ENCODE data around the gene GPR3. TPM values are rescaled to one million over a fixed set of nuclear protein-coding genes. Genes with fewer than 3 reads are reported as not detected.

Gene GPR3
- polyA plus RNA-seq, 2 of the 4 experiments (the other 2 are of a cell fraction) = 0.76 to 1.7 TPM

- ChIA-PET CTCF (interaction anchor here (0.6 to 1.8 kb wide), 9 partner anchors 13 to 273 kb away, joined by 3 to 11 read pairs (median 3); partner anchors contain the start of gene WASF2), POLR2A (no interaction called here)
- Histone ChIP-seq H3K4me3 (no peak overlapping the region), H3K27ac (peak overlapping the region; percentile 30 to 72; a peak in 4 of 6 replicates), H3K4me1 (peaks cover 17% of the 10 kb centered on the region), H3K4me2 (peak overlapping the region; percentile 56), H3K9me3 (no peaks in the 10 kb centered on the region)
- ATAC-seq = peak; percentile 78 to 93
- peak; percentile 46 to 58 for DNase-seq (ENCODE audit: low read depth in 1 of 2, low spot score in 1 of 2)
- 31% methylated on average over 14 of the region's 14 CpGs for WGBS (ENCODE audit: missing lambda C conversion rate)
- TF ChIP-seq HEYL (CRISPR knock-in tag; IDR thresholded peaks at IDR 0.05) (no peak), FOSL2 (IDR thresholded peaks at IDR 0.05) (no peak), FOSL2 (CRISPR knock-in tag; IDR thresholded peaks at IDR 0.05) (peak; percentile 51; the same call in 1 of the 2 replicates), ZC3H11A (IDR thresholded peaks at IDR 0.05) (no peak), MAFK (IDR thresholded peaks at IDR 0.05; ENCODE audit: partially characterized antibody) (peak; percentile 66)
- FAIRE-seq = no peak
Measured at GRCh38 chr1:27418326-27419185, 26.1 kb downstream of the GPR3 start.

DNA sequence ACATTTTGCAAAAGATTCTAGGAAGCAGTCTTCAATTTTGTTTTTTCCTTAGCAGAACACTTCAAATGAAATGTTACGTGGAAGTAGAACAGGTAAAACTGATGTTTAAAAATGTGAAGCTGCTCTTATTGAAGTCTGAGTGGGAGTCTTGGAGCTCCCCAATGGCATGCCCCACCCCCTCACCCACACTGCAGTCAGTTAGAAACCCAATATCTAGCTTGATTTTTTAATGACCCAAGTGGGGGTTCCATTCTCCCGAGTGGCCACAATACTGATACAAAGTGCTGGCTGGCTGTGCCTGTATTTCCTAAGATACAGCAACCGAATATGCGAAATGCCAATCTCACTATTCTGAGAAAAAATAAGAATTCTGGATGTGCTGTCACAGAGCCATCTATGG is 31.3 kb downstream of the GPR3 start:
- ATAC-seq = no peak
- 90% methylated on average over 4 of the region's 4 CpGs for WGBS (ENCODE audit: missing lambda C conversion rate)
- ChIA-PET POLR2A (no interaction called here), CTCF (interaction anchor here (1.1 to 2.0 kb wide), 3 partner anchors 9 to 133 kb away, joined by 3 to 7 read pairs (median 6); no protein-coding TSS in a partner anchor)
- DNase-seq (ENCODE audit: low read depth in 1 of 2, low spot score in 1 of 2) = no peak
- TF ChIP-seq EP300 (IDR thresholded peaks at IDR 0.05) = no peak
- TF ChIP-seq JUNB (IDR thresholded peaks at IDR 0.05) = no peak
- TF ChIP-seq EHF (CRISPR knock-in tag; IDR thresholded peaks at IDR 0.05) = no peak
- TF ChIP-seq NFE2L2 (conservative IDR thresholded peaks at IDR 0.05; ENCODE audit: low read length) = no peak
- no peak for TF ChIP-seq PBX3 (IDR thresholded peaks at IDR 0.05)
- no peak for TF ChIP-seq MAZ (IDR thresholded peaks at IDR 0.05; ENCODE audit: borderline replicate concordance, low read depth, low read length)
- TF ChIP-seq HOXB13 (CRISPR knock-in tag; IDR thresholded peaks at IDR 0.05; ENCODE audit: low read depth) = no peak
- FAIRE-seq = no peak
- Histone ChIP-seq H3K4me3 (no peak overlapping the region), H3K4me1 (peaks cover 8% of the 10 kb centered on the region), H3K4me2 (no peak overlapping the region), H3K27ac (no peak overlapping the region), H3K9me3 (no peaks in the 10 kb centered on the region)

GRCh38 chr1:27427329-27427728 is 34.9 kb downstream of the GPR3 start:
- ATAC-seq = no peak
- POLR2A ChIA-PET = no interaction called here
- no peaks in the 10 kb centered on the region for H3K9me3 ChIP-seq
- no peak overlapping the region for H3K4me3 ChIP-seq
- CTCF ChIA-PET = interaction anchor here (0.6 to 0.8 kb wide), 2 partner anchors 20 to 33 kb away, joined by 3 read pairs; no protein-coding TSS in a partner anchor
- H3K4me1 ChIP-seq = peaks cover 5% of the 10 kb centered on the region; the same call in 1 of the 3 replicates
- no peak overlapping the region for H3K27ac ChIP-seq
- H3K4me2 ChIP-seq = no peak overlapping the region
- FAIRE-seq = no peak
- no peak for DNase-seq (ENCODE audit: low read depth in 1 of 2, low spot score in 1 of 2)
- 92% methylated on average over 1 of the region's 2 CpGs for WGBS (ENCODE audit: missing lambda C conversion rate)
- TF ChIP-seq BCL3 (IDR thresholded peaks at IDR 0.05) (no peak), HEYL (CRISPR knock-in tag; IDR thresholded peaks at IDR 0.05) (no peak), ATOH8 (CRISPR knock-in tag; IDR thresholded peaks at IDR 0.05; ENCODE audit: low read depth) (no peak), E2F6 (IDR thresholded peaks at IDR 0.05; ENCODE audit: borderline replicate concordance, low read depth) (no peak)

All from A549 (cell line).